Adrenal gland (tissue), 5 donors: ENCODE data around the gene ZCCHC7.

ENCODE experiments used
- CTCF ChIP-seq, 6 experiments: fragments of 450-650 bp in 4 of 6; fragments of 200-600 bp in 2 of 6; sonication (generic) in 1 of 6; IDR thresholded peaks; 1 replicate in 5 of 6; 2 replicates in 1 of 6; pipeline versions ENCODE4 v1.5.1 to v1.8.0; 2016 to 2021; ENCODE audit warnings: antibody characterized with exemption in 6 of 6, mild to moderate bottlenecking in 2 of 6, moderate library complexity in 1 of 6
- POLR2A ChIP-seq, 2 donors: fragments of 450-650 bp; IDR thresholded peaks; one replicate each; pipeline ENCODE4 v1.6.1; 2017; ENCODE audit warnings: antibody characterized with exemption in 2 of 2, mild to moderate bottlenecking in 2 of 2, moderate library complexity in 1 of 2
- donor health status: DM: no; HTN: no; CAD: no.

- TF ChIP-seq CTCF (IDR thresholded peaks at IDR 0.05) = no peak
- TF ChIP-seq POLR2A (IDR thresholded peaks at IDR 0.05) = no peak
These were observed 64.8 kb downstream of the ZCCHC7 start for GRCh38 chr9:37184905-37185867.
